OCI-LY7 (cell line): Measurements from ENCODE around the gene GSK3B.

ENCODE experiments used
- EZH2phosphoT487 ChIP-seq: fragments of 200-600 bp; sonication (generic); IDR thresholded peaks from 2 replicates; pipeline ENCODE4 v1.6.1; 2018; ENCODE audit warnings: low read depth, borderline replicate concordance, mild to moderate bottlenecking, mixed run types, antibody characterized with exemption, low read length, moderate library complexity, mixed read lengths
- TF ChIP-seq, protein P1 (sequence below): fragments of 200-600 bp; sonication (generic); conservative IDR thresholded peaks from 2 replicates; pipeline ENCODE4 v1.5.1; 2014; ENCODE audit warnings: mild to moderate bottlenecking, antibody characterized with exemption, low read length, moderate library complexity, mixed read lengths

DNA sequence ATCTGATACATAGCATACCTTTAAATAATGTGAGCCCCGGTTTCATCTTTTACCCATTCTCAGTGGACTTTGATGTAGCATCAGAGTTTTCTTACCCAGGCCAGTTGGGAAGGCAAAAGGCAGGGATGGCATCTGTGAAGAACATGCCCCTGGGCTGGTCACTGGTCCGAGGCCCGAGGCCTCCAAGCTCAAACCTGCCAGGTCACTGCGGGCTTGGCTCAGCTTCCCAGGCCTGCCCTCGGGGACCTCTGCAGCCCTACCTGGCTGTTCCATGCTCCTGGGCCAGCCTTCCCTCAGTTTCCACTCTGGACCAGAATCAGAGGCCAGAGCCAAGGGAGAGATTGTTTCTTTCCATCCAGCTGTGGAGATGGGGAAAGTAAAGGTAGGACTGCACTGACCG, 285.4 kb downstream of the GSK3B start:
- TF ChIP-seq, protein P1, sequence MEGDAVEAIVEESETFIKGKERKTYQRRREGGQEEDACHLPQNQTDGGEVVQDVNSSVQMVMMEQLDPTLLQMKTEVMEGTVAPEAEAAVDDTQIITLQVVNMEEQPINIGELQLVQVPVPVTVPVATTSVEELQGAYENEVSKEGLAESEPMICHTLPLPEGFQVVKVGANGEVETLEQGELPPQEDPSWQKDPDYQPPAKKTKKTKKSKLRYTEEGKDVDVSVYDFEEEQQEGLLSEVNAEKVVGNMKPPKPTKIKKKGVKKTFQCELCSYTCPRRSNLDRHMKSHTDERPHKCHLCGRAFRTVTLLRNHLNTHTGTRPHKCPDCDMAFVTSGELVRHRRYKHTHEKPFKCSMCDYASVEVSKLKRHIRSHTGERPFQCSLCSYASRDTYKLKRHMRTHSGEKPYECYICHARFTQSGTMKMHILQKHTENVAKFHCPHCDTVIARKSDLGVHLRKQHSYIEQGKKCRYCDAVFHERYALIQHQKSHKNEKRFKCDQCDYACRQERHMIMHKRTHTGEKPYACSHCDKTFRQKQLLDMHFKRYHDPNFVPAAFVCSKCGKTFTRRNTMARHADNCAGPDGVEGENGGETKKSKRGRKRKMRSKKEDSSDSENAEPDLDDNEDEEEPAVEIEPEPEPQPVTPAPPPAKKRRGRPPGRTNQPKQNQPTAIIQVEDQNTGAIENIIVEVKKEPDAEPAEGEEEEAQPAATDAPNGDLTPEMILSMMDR: no peak
- TF ChIP-seq EZH2phosphoT487: no peak
